ENCODE results near the gene HAUS1. TPM values are rescaled to one million over a fixed set of nuclear protein-coding genes. Genes with fewer than 3 reads are reported as not detected.

The HAUS1 gene
- total RNA-seq, 5 donors from 2014 or later (not counting 1 experiment from before 2014, with no cell fraction given) = 16.3 to 23.2 (median 20.6) TPM

Other genes starting within 250 kb of the HAUS1 start
- 10 to 100 TPM; 39.2 to 54.4 (median 42.6) TPM for gene EPG5, start 137.1 kb upstream of the HAUS1 start, total RNA-seq
- gene PSTPIP2, start 32.1 kb upstream of the HAUS1 start, total RNA-seq = 10 to 100 TPM in 3 of 5 donors, 1 to 10 TPM in 2; 7.7 to 16.0 (median 11.4) TPM
- gene ATP5F1A, start 6.1 kb upstream of the HAUS1 start, total RNA-seq = 100 to 1,000 TPM; 180 to 264 (median 238) TPM